ENCODE measurements around the gene UBTD1. TPM values are rescaled to one million over a fixed set of nuclear protein-coding genes. Genes with fewer than 3 reads are reported as not detected.

Gene UBTD1
- total and polyA plus RNA-seq, 10 of the 15 experiments (the other 5 are each of a cell fraction or from before 2014, with no cell fraction given): 0.04 to 1.5 (median 1.2) TPM; not detected in 1

- H4K20me1 ChIP-seq (ENCODE audit: control insufficient read depth, insufficient read depth): no peaks in the 10 kb centered on the region
These were observed 13.2 kb downstream of the UBTD1 start for GRCh38 chr10:97511711-97512440.

More at GRCh38 chr10:97511711-97512440, 13.2 kb downstream of the UBTD1 start:
- H3K27me3 ChIP-seq (replicated peaks in 1 of 2; ENCODE audit: control insufficient read depth in 2 of 2, insufficient read depth in 2 of 2, low read length in 1 of 2): peaks cover 0 to 5% of the 10 kb centered on the region in 2 experiments; a peak in 1 of 4 replicates
- in situ Hi-C loops (cut with MboI): no loop called here
- TF ChIP-seq POLR2A (IDR thresholded peaks at IDR 0.05; ENCODE audit: low read depth, low read length): no peak
- no peak for TF ChIP-seq HDAC2 (IDR thresholded peaks at IDR 0.05)
- TF ChIP-seq CHD1 (IDR thresholded peaks at IDR 0.05; ENCODE audit: low read depth, low read length): no peak
- no peak for TF ChIP-seq ZSCAN29 (IDR thresholded peaks at IDR 0.05)
- TF ChIP-seq EZH2 (IDR thresholded peaks at IDR 0.05; ENCODE audit: borderline replicate concordance, control insufficient read depth, low read depth, low read length): no peak
- TF ChIP-seq CBX3 (IDR thresholded peaks at IDR 0.05; ENCODE audit: borderline replicate concordance, low read depth): no peak
- no peak for TF ChIP-seq POLR2AphosphoS5 (IDR thresholded peaks at IDR 0.05; ENCODE audit: low read length)
- no peak for TF ChIP-seq NRF1 (conservative IDR thresholded peaks at IDR 0.05; ENCODE audit: low read depth, low read length)
- no peak for TF ChIP-seq KAT2A (conservative IDR thresholded peaks at IDR 0.05; ENCODE audit: control insufficient read depth, low read depth, low read length)
- TF ChIP-seq RFX5 (IDR thresholded peaks at IDR 0.05; ENCODE audit: low read depth, low read length): no peak
- TF ChIP-seq EGR1 (IDR thresholded peaks at IDR 0.05; ENCODE audit: borderline replicate concordance in 1 of 2, low read depth in 2 of 2, low read length in 2 of 2): no peak
- TF ChIP-seq ZNF622 (IDR thresholded peaks at IDR 0.05): no peak
- TF ChIP-seq CBX5 (IDR thresholded peaks at IDR 0.05; ENCODE audit: low read depth): no peak
- no peak for TF ChIP-seq SMAD1 (IDR thresholded peaks at IDR 0.05; ENCODE audit: low read depth, partially characterized antibody)
- TF ChIP-seq ASH2L (IDR thresholded peaks at IDR 0.05; ENCODE audit: borderline replicate concordance, low read depth): no peak
- TF ChIP-seq, protein P1, sequence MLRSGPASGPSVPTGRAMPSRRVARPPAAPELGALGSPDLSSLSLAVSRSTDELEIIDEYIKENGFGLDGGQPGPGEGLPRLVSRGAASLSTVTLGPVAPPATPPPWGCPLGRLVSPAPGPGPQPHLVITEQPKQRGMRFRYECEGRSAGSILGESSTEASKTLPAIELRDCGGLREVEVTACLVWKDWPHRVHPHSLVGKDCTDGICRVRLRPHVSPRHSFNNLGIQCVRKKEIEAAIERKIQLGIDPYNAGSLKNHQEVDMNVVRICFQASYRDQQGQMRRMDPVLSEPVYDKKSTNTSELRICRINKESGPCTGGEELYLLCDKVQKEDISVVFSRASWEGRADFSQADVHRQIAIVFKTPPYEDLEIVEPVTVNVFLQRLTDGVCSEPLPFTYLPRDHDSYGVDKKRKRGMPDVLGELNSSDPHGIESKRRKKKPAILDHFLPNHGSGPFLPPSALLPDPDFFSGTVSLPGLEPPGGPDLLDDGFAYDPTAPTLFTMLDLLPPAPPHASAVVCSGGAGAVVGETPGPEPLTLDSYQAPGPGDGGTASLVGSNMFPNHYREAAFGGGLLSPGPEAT (IDR thresholded peaks at IDR 0.05; ENCODE audit: low read depth): no peak
- no peak for TF ChIP-seq FOXK2 (IDR thresholded peaks at IDR 0.05)
- TF ChIP-seq SUPT20H (IDR thresholded peaks at IDR 0.05; ENCODE audit: borderline replicate concordance, control insufficient read depth, low read depth, low read length): no peak
- no peak for TF ChIP-seq E2F8 (IDR thresholded peaks at IDR 0.05; ENCODE audit: low read depth, partially characterized antibody)
- BruUV-seq (replicated peaks): no TSS peak
- no peaks in the 10 kb centered on the region for H3K79me2 ChIP-seq (ENCODE audit: control insufficient read depth, insufficient read depth, low read length)
- H3K4me3 ChIP-seq: no peak overlapping the region
- H2AFZ ChIP-seq (ENCODE audit: control insufficient read depth, low read depth, low read length): no peak overlapping the region
- intact Hi-C loops (cut with micrococcal nuclease; ENCODE audit: unreplicated experiment): no loop called here
- H3K4me1 ChIP-seq (ENCODE audit: control insufficient read depth, insufficient read depth, low read length): no peaks in the 10 kb centered on the region
- H3K27ac ChIP-seq (ENCODE audit: control insufficient read depth, insufficient read depth): no peak overlapping the region
- DNase-seq (ENCODE audit: low read depth, low spot score) (no peak), FAIRE-seq (no peak), ATAC-seq (no peak)
- ChIA-PET RAD21 (ENCODE audit: unreplicated experiment) (no interaction called here), CTCF (no interaction called here), SMC1A (ENCODE audit: uncharacterized antibody, unreplicated experiment) (interaction anchor here (0.9 kb wide), 1 partner anchor 23 kb away, joined by 3 read pairs; no protein-coding TSS in a partner anchor), POLR2A (no interaction called here)
- no peak overlapping the region for H3K4me2 ChIP-seq (ENCODE audit: control insufficient read depth, insufficient read depth)
- 37% methylated on average over 3 of the region's 3 CpGs for WGBS (ENCODE audit: insufficient coverage, insufficient replicate concordance, low lambda C conversion rate, missing lambda C conversion rate)
- no peaks in the 10 kb centered on the region for H3K36me3 ChIP-seq (ENCODE audit: control insufficient read depth in 2 of 2, insufficient read depth in 2 of 2, low read length in 1 of 2)
- H3K9me3 ChIP-seq (replicated peaks; ENCODE audit: control insufficient read depth, insufficient read depth, low read length): no peaks in the 10 kb centered on the region
- H3K9ac ChIP-seq (ENCODE audit: control insufficient read depth, insufficient read depth, low read length): no peak overlapping the region

Data from GM12878 (cell line).